ENCODE measurements around the gene AZIN2. TPM values are rescaled to one million over a fixed set of nuclear protein-coding genes. Genes with fewer than 3 reads are reported as not detected.
"Not testable (repeated sequence)": the region's sequence is repeated elsewhere in the genome, so short reads cannot be mapped to it uniquely, and the experiment has no call there.

AZIN2 gene
- total RNA-seq, 1 donor from 2014 or later: 5.7 TPM

GRCh38 chr1:33043267-33044092 is 37.5 kb upstream of the AZIN2 start:
- H3K9ac ChIP-seq (ENCODE audit: low read depth in 1 of 3, low read length in 3 of 3): no peak overlapping the region
- H3K27ac ChIP-seq (ENCODE audit: low read depth, low read length): no peak overlapping the region
- H3K9me3 ChIP-seq (ENCODE audit: control insufficient read depth in 3 of 3, low read length in 3 of 3): no peaks in the 10 kb centered on the region
- peaks cover 9 to 14% (median 12%) of the 10 kb centered on the region in 3 donors for H3K4me1 ChIP-seq (ENCODE audit: control insufficient read depth in 3 of 3, insufficient read depth in 3 of 3, low read length in 3 of 3)
- no peaks in the 10 kb centered on the region for H3K27me3 ChIP-seq (ENCODE audit: control insufficient read depth in 3 of 3, insufficient read depth in 3 of 3, low read length in 3 of 3)
- no peaks in the 10 kb centered on the region for H3K36me3 ChIP-seq (ENCODE audit: control insufficient read depth in 3 of 3, insufficient read depth in 3 of 3, low read length in 3 of 3)
- H3K4me3 ChIP-seq (ENCODE audit: low read length in 3 of 3): no peak overlapping the region

DNA sequence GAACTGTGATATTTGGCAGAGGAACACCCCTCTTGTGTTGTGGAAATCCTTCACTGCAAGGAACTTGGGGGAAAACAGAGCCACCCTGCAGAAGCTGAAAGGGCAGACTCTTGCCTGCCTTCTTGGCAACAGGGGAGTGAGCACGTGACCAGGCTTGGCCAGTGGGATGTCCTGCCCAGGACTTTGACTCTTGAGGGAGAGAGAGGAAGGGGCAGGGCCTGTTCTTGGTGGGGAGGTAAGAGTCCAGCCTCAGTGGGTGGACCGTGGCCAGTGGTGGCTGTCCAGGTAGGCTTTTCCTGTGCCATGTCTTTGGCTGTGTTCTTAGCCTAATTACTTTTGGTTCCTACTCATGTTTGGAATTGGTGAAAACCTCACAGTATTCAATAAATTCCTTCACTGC is 35.7 kb upstream of the AZIN2 start:
- no peak overlapping the region for H3K27ac ChIP-seq (ENCODE audit: low read depth, low read length)
- no peak overlapping the region for H3K4me3 ChIP-seq (ENCODE audit: low read length in 3 of 3)
- H3K36me3 ChIP-seq (ENCODE audit: control insufficient read depth in 3 of 3, insufficient read depth in 3 of 3, low read length in 3 of 3): no peaks in the 10 kb centered on the region
- H3K9ac ChIP-seq (ENCODE audit: low read depth in 1 of 3, low read length in 3 of 3): no peak overlapping the region
- peaks cover 9 to 14% (median 12%) of the 10 kb centered on the region in 3 donors for H3K4me1 ChIP-seq (ENCODE audit: control insufficient read depth in 3 of 3, insufficient read depth in 3 of 3, low read length in 3 of 3)
- no peaks in the 10 kb centered on the region for H3K9me3 ChIP-seq (ENCODE audit: control insufficient read depth in 3 of 3, low read length in 3 of 3)
- H3K27me3 ChIP-seq (ENCODE audit: control insufficient read depth in 3 of 3, insufficient read depth in 3 of 3, low read length in 3 of 3): no peaks in the 10 kb centered on the region

DNA sequence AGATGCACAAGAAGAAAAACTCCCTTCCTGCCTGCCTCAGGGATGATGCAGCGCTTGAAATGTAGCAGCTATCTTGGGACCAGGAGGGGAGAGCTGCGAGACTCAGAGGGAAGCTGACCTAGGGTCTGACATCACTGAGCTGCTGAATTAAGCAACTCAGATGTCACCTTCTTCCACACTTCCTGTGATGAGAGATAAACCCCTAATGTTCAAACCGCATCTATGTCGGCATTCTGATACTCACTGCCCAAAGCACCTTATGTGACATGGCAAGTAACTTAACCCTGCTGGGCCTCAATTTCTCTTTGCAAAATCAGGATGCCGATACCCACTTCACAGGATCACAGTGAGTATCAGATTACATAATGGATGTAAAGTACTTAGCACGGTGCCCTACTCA is 35.1 kb upstream of the AZIN2 start:
- H3K36me3 ChIP-seq (ENCODE audit: control insufficient read depth in 3 of 3, insufficient read depth in 3 of 3, low read length in 3 of 3): no peaks in the 10 kb centered on the region
- no peaks in the 10 kb centered on the region for H3K9me3 ChIP-seq (ENCODE audit: control insufficient read depth in 3 of 3, low read length in 3 of 3)
- H3K9ac ChIP-seq (ENCODE audit: low read depth in 1 of 3, low read length in 3 of 3): no peak overlapping the region
- no peaks in the 10 kb centered on the region for H3K27me3 ChIP-seq (ENCODE audit: control insufficient read depth in 3 of 3, insufficient read depth in 3 of 3, low read length in 3 of 3)
- H3K4me1 ChIP-seq (ENCODE audit: control insufficient read depth in 3 of 3, insufficient read depth in 3 of 3, low read length in 3 of 3): peaks cover 13 to 17% (median 14%) of the 10 kb centered on the region in 3 donors
- no peak overlapping the region for H3K4me3 ChIP-seq (ENCODE audit: low read length in 3 of 3)
- H3K27ac ChIP-seq (ENCODE audit: low read depth, low read length): no peak overlapping the region

- H3K36me3 ChIP-seq (ENCODE audit: control insufficient read depth in 3 of 3, insufficient read depth in 3 of 3, low read length in 3 of 3); H3K27ac ChIP-seq (ENCODE audit: low read depth, low read length); H3K27me3 ChIP-seq (ENCODE audit: control insufficient read depth in 3 of 3, insufficient read depth in 3 of 3, low read length in 3 of 3); H3K4me3 ChIP-seq (ENCODE audit: low read length in 3 of 3); H3K9me3 ChIP-seq (ENCODE audit: control insufficient read depth in 3 of 3, low read length in 3 of 3); H3K9ac ChIP-seq (ENCODE audit: low read depth in 1 of 3, low read length in 3 of 3): not testable (repeated sequence)
- peaks cover 13 to 17% (median 14%) of the 10 kb centered on the region in 3 donors for H3K4me1 ChIP-seq (ENCODE audit: control insufficient read depth in 3 of 3, insufficient read depth in 3 of 3, low read length in 3 of 3)
These were observed 34.7 kb upstream of the AZIN2 start for GRCh38 chr1:33046234-33046633.

DNA sequence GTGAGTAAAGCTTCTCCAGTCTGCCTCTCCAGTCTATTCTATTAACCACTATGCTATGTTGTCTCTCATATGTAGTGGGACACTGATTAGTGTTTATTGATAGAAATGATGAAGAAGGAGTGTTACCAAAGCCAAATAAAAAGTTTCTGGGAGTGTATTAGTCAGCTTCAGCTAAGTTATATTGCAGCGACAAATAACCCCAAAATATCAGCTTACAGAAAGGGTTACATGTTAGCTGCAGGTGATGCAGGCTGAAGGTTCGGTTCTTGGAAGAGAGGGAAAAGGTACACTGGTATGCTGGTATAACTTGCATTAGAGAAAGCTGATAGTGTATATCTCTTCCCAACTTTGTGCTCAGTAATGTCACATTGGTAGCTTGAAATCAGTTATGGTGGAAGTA is 33.7 kb upstream of the AZIN2 start:
- Histone ChIP-seq H3K4me1 (ENCODE audit: control insufficient read depth in 3 of 3, insufficient read depth in 3 of 3, low read length in 3 of 3) (peaks cover 13 to 17% (median 14%) of the 10 kb centered on the region in 3 donors), H3K9me3 (ENCODE audit: control insufficient read depth in 3 of 3, low read length in 3 of 3) (no peaks in the 10 kb centered on the region), H3K4me3 (ENCODE audit: low read length in 3 of 3) (no peak overlapping the region), H3K9ac (ENCODE audit: low read depth in 1 of 3, low read length in 3 of 3) (no peak overlapping the region), H3K27me3 (ENCODE audit: control insufficient read depth in 3 of 3, insufficient read depth in 3 of 3, low read length in 3 of 3) (no peaks in the 10 kb centered on the region), H3K36me3 (ENCODE audit: control insufficient read depth in 3 of 3, insufficient read depth in 3 of 3, low read length in 3 of 3) (no peaks in the 10 kb centered on the region), H3K27ac (ENCODE audit: low read depth, low read length) (no peak overlapping the region)

DNA sequence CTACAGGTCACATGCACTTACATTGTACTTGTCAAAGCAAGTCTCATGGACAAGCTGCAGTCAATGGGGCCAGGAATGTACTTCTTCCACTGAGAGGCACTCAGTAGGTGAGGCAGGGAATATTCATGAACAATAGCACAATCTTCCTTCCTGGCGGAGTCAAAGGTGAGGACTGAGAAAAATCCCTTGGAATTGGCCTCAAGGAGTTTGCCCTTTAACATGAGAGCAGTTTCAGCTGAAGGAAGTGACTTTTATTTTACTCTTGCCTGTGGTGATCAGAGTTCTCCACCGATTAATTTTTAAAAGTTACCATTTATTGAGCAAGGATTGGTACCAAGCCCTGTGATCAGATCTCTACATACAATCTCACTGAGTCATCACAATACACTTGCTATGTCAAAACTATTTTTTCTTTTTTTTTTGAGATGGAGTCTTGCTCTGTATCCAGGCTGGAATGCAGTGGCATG is 33.1 kb upstream of the AZIN2 start:
- H3K27ac ChIP-seq (ENCODE audit: low read depth, low read length): no peak overlapping the region
- H3K4me1 ChIP-seq (ENCODE audit: control insufficient read depth in 3 of 3, insufficient read depth in 3 of 3, low read length in 3 of 3): peaks cover 12 to 17% (median 14%) of the 10 kb centered on the region in 3 donors
- no peak overlapping the region for H3K4me3 ChIP-seq (ENCODE audit: low read length in 3 of 3)
- H3K9ac ChIP-seq (ENCODE audit: low read depth in 1 of 3, low read length in 3 of 3): no peak overlapping the region
- H3K27me3 ChIP-seq (ENCODE audit: control insufficient read depth in 3 of 3, insufficient read depth in 3 of 3, low read length in 3 of 3): no peaks in the 10 kb centered on the region
- H3K9me3 ChIP-seq (ENCODE audit: control insufficient read depth in 3 of 3, low read length in 3 of 3): no peaks in the 10 kb centered on the region
- no peaks in the 10 kb centered on the region for H3K36me3 ChIP-seq (ENCODE audit: control insufficient read depth in 3 of 3, insufficient read depth in 3 of 3, low read length in 3 of 3)

DNA sequence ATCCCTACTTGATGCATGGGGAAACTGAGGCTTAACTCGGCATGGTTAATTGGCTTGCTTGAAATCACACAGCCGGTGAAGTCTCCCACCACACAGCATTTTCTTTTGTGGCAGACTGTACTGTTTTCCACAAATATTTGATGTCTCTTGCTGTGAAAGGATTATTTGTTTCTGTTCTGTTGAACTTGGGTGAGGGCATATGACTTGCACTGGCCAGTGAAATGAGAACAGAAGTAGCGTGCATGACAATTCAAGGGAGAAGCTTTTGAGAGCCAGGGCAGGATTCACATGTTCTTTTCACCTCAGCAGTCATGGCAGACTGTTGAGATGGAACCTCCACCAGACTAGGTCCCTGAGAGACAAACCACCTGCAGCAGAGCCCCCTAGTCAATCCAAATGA is 32.5 kb upstream of the AZIN2 start:
- Histone ChIP-seq H3K4me1 (ENCODE audit: control insufficient read depth in 3 of 3, insufficient read depth in 3 of 3, low read length in 3 of 3) (peaks cover 7 to 13% (median 11%) of the 10 kb centered on the region in 3 donors), H3K27ac (ENCODE audit: low read depth, low read length) (no peak overlapping the region), H3K27me3 (ENCODE audit: control insufficient read depth in 3 of 3, insufficient read depth in 3 of 3, low read length in 3 of 3) (no peaks in the 10 kb centered on the region), H3K4me3 (ENCODE audit: low read length in 3 of 3) (no peak overlapping the region), H3K9ac (ENCODE audit: low read depth in 1 of 3, low read length in 3 of 3) (no peak overlapping the region), H3K36me3 (ENCODE audit: control insufficient read depth in 3 of 3, insufficient read depth in 3 of 3, low read length in 3 of 3) (no peaks in the 10 kb centered on the region), H3K9me3 (ENCODE audit: control insufficient read depth in 3 of 3, low read length in 3 of 3) (no peaks in the 10 kb centered on the region)

- no peaks in the 10 kb centered on the region for H3K36me3 ChIP-seq (ENCODE audit: control insufficient read depth in 3 of 3, insufficient read depth in 3 of 3, low read length in 3 of 3)
- peaks cover 3 to 4% (median 4%) of the 10 kb centered on the region in 3 donors for H3K4me1 ChIP-seq (ENCODE audit: control insufficient read depth in 3 of 3, insufficient read depth in 3 of 3, low read length in 3 of 3)
- H3K9ac ChIP-seq (ENCODE audit: low read depth in 1 of 3, low read length in 3 of 3): no peak overlapping the region
- no peak overlapping the region for H3K27ac ChIP-seq (ENCODE audit: low read depth, low read length)
- no peak overlapping the region for H3K4me3 ChIP-seq (ENCODE audit: low read length in 3 of 3)
- H3K27me3 ChIP-seq (ENCODE audit: control insufficient read depth in 3 of 3, insufficient read depth in 3 of 3, low read length in 3 of 3): no peaks in the 10 kb centered on the region
- H3K9me3 ChIP-seq (ENCODE audit: control insufficient read depth in 3 of 3, low read length in 3 of 3): no peaks in the 10 kb centered on the region
These were observed 31.6 kb upstream of the AZIN2 start for GRCh38 chr1:33049371-33049770.

GRCh38 chr1:33050221-33051076 is 30.5 kb upstream of the AZIN2 start:
- H3K4me1 ChIP-seq (ENCODE audit: control insufficient read depth in 3 of 3, insufficient read depth in 3 of 3, low read length in 3 of 3): peaks cover 9 to 10% (median 10%) of the 10 kb centered on the region in 3 donors
- no peaks in the 10 kb centered on the region for H3K36me3 ChIP-seq (ENCODE audit: control insufficient read depth in 3 of 3, insufficient read depth in 3 of 3, low read length in 3 of 3)
- H3K9ac ChIP-seq (ENCODE audit: low read depth in 1 of 3, low read length in 3 of 3): no peak overlapping the region
- H3K27ac ChIP-seq (ENCODE audit: low read depth, low read length): no peak overlapping the region
- no peaks in the 10 kb centered on the region for H3K27me3 ChIP-seq (ENCODE audit: control insufficient read depth in 3 of 3, insufficient read depth in 3 of 3, low read length in 3 of 3)
- H3K4me3 ChIP-seq (ENCODE audit: low read length in 3 of 3): no peak overlapping the region
- H3K9me3 ChIP-seq (ENCODE audit: control insufficient read depth in 3 of 3, low read length in 3 of 3): no peaks in the 10 kb centered on the region

Measured in skeletal muscle tissue (tissue), 4 donors.